Measurements from ENCODE around the gene ZNF248.
"Not testable (repeated sequence)": the region's sequence is repeated elsewhere in the genome, so short reads cannot be mapped to it uniquely, and the experiment has no call there.

ZNF248 gene

GRCh38 chr10:37739181-37739580, 118.2 kb downstream of the ZNF248 start:
- DNase-seq (ENCODE audit: extremely low read depth, low read depth), result no peak
- TF ChIP-seq, protein P1, sequence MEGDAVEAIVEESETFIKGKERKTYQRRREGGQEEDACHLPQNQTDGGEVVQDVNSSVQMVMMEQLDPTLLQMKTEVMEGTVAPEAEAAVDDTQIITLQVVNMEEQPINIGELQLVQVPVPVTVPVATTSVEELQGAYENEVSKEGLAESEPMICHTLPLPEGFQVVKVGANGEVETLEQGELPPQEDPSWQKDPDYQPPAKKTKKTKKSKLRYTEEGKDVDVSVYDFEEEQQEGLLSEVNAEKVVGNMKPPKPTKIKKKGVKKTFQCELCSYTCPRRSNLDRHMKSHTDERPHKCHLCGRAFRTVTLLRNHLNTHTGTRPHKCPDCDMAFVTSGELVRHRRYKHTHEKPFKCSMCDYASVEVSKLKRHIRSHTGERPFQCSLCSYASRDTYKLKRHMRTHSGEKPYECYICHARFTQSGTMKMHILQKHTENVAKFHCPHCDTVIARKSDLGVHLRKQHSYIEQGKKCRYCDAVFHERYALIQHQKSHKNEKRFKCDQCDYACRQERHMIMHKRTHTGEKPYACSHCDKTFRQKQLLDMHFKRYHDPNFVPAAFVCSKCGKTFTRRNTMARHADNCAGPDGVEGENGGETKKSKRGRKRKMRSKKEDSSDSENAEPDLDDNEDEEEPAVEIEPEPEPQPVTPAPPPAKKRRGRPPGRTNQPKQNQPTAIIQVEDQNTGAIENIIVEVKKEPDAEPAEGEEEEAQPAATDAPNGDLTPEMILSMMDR (IDR thresholded peaks at IDR 0.05; ENCODE audit: low read depth, low read length, missing control alignments), result no peak
- H3K4me3 ChIP-seq (replicated peaks; ENCODE audit: low read depth, low read length), result no peak overlapping the region

DNA sequence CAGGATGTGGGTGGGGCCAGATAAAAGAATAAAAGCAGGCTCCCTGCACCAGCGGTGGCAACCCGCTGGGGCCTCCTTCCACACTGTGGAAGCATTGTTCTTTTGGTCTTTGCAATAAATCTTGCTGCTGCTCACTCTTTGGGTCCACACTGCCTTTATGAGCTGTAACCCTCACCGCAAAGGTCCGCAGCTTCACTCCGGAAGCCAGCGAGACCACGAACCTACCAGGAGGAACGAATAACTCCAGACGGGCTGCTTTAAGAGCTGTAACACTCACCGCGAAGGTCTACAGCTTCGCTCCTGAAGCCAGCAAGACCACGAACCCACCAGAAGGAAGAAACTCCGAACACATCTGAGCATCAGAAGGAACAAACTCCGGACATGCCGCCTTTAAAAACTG, 119.2 kb downstream of the ZNF248 start:
- DNase-seq (ENCODE audit: extremely low read depth, low read depth); H3K4me3 ChIP-seq (replicated peaks; ENCODE audit: low read depth, low read length): not testable (repeated sequence)

DNA sequence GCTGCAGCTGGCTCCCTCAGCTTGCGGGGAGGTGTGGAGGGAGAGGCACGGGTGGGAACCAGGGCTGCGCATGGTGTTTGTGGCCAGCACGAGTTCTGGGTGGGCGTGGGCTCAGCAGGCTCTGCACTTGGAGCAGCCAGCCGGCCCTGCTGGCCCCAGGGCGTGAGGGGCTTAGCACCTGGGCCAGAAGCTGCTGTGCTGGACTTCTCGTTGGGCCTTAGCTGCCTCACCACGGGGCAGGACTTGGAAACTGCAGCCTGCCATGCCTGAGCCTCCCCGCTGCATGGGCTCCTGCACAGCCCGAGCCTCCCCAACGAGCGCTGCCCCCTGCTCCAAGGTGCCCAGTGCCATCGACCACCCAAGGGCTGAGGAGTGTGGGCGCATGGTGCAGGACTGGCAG, 120.1 kb downstream of the ZNF248 start:
- no peak for DNase-seq (ENCODE audit: extremely low read depth, low read depth)
- H3K4me3 ChIP-seq (replicated peaks; ENCODE audit: low read depth, low read length), result no peak overlapping the region
- TF ChIP-seq, protein P1 (IDR thresholded peaks at IDR 0.05; ENCODE audit: low read depth, low read length, missing control alignments), result no peak

- DNase-seq (ENCODE audit: extremely low read depth, low read depth), result no peak
- no peak overlapping the region for H3K4me3 ChIP-seq (replicated peaks; ENCODE audit: low read depth, low read length)
- TF ChIP-seq, protein P1 (IDR thresholded peaks at IDR 0.05; ENCODE audit: low read depth, low read length, missing control alignments), result no peak
These were observed 121.3 kb downstream of the ZNF248 start for GRCh38 chr10:37736120-37736519.

DNA sequence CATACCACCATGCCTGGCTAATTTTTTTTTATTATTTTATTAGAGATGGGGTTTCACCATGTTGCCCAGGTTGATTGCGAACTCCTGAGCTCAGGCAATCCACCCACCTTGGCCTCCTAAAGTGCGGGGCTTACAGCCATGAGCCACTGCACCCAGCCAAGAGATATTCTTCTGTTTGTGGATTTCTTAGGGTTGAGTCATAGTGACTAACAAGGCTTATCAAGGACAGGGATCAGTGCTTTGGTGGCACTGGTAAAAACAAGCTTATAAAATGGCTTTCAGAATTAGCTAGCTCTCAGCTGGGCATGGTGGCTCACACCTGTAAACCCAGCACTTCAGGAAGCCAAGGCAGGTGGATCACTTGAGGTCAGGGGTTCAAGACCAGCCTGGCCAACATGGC, 122.4 kb downstream of the ZNF248 start:
- DNase-seq (ENCODE audit: extremely low read depth, low read depth), result no peak
- TF ChIP-seq, protein P1 (IDR thresholded peaks at IDR 0.05; ENCODE audit: low read depth, low read length, missing control alignments), result no peak
- H3K4me3 ChIP-seq (replicated peaks; ENCODE audit: low read depth, low read length), result no peak overlapping the region

Data from HFF-Myc (cell line).